COR-L47 (cell line): ENCODE measurements around the gene TCIRG1.

Source experiments
- DNase-seq: peaks from one replicate; lab custom pipeline; 2025; lab: John Stamatoyannopoulos, UW

Gene TCIRG1

DNA sequence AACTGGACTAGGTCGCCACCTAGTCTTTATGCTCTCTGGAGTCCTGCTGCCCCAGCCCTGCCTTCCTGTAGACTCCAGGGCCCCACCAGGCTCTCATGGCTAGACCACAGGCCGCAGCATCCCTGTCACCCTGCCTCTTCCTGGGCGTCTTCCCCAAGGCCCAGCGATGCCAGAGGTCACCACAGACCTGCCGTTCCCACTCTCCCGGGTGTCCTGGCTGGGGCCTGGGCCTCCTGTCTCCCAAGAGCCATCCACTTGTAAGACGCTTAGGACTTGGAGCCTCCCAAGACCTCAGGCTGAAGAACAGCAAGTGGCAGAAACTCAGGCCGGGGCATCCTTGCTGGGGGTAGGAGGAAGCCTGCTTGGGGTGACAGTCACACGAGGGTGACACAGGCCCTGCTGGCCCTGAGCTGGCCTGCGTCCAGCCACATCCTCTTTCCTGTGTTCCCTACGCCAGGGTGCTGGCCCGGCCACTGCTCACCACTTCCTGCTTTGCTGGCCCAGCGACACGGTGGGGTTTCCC, 2.0 kb upstream of the TCIRG1 start:
- no peak for DNase-seq

DNA sequence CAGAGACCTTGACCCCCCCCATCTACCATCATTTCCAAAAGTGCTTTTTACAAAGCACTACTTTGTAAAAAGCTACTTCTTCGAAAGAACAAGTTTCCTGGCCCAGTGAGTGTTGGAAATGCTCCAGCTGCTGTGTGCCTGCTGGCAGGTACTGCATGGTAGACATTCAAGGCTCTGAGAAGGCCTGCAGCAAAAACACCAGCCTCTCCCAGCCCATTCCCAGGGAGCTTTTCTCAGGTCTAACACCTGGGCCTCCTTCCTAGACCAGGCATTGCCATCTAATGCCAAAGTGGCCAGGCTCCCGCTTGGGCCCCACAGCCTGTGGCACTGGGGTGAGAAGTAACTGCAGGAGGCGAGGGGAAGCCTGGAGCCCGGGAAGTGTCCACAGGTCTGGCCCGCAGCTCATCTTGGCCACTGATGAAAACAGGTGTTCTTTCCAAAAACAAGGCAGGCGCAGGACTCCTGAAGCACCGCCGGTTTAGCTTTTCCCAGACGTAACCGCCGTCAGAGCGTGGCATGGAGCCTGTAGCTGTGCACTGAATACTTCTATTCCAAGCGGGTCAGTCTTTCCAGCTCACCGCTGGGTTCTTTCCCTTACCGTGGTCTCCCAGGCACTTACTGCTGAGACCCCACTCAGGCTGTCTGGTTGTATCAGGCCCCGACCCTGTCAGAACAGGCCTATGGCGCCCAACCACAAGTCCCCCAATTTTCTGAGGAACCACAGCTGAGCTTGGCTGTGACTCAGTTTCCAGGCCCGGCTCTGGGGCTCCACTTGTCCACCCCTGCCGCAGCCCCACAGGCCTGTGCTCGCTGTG, 1.2 kb upstream of the TCIRG1 start:
- DNase-seq, result no peak

DNA sequence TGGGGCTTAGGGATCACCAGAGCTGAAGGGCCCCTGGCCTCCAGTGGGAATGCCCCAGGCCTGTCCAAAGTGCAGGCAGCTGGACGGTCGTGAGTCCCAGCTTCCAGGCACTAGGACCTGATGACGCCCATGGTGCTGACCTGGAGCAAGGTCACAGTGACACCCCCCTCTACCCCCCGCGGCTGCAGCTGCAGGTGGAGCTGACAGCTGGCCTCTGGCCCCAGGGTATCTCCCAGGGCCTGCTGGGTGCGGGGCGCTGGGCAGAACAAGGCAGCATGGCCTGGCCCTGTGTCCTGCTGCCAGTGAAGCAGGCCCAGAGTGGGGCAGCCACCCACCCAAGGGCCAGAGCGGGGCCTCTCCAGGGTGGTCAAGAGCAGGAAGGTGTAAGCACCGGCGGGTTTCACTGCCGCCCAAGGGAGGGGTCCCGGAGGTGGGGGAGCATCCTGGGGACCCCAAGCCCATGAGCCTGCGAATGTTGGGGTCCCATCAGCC, 553 bp upstream of the TCIRG1 start:
- no peak for DNase-seq

DNA sequence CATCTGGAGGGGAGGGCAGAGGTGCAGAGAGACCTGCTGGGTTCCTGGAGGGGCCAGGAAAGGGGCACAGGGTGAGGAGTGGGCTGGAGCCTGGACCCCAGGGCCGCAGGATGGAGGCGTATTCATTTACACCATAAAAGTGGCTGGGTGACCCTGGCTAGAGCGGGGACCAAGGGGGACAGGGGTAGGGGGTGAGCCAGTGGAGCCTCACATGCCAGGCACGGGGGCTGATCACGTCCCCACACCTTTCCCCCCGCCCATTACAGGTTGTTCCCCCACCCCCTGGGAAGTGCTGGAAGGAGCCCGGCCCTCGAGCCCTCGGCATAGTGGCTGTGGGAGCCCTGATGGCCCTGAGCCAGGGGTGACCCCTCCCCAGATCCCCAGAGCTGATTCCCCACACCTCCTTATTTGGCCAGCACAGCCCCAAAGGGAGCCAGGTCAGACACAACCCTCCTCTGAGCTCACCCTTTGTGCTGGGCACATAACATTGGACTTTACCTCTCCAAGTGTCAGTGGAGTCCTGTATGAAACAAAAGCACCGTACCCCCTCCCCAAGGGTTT, 781 bp downstream of the TCIRG1 start:
- no peak for DNase-seq

DNA sequence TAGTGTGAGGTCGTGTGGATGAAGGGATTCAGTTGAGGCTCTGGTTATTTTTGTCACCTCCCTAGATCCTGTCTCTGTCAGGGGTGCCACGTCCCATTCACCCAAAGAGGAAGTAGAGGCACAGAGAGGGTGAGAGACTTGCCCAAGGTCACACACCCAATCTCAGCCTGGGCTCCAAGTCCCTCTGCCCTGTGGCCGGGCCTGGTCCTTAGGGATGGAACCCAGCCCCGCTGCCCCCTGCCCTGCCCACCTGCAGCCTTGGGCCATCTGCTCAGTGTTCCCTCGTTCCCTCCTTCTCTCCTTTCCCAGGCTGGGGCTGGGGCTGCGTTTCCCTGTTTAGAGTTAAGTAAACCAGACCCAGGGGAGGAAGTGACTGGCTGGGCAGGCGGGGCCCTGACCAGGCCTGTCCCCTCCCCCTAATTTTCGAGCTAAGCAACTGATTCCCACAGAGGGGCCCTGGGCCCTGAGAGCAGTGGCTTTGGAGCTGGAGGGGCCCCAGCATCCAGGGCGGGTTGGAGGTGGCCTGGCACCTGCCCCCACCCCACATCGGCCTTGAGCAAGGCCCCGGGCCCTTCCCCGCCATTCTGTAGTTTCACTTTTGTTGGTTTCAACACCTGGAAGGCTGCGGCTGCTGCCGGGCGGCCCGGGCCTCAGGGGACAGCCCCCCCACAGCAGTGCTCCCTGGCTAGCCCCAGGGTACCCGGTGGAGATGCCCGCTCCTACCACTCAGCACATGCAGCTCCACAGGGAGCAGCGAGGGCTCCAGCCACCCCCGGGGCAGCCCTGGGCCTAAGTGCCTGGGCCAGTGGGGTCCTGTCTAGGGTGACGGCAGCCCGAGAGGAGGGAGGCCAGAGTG, 1.5 kb downstream of the TCIRG1 start:
- DNase-seq, result no peak

DNA sequence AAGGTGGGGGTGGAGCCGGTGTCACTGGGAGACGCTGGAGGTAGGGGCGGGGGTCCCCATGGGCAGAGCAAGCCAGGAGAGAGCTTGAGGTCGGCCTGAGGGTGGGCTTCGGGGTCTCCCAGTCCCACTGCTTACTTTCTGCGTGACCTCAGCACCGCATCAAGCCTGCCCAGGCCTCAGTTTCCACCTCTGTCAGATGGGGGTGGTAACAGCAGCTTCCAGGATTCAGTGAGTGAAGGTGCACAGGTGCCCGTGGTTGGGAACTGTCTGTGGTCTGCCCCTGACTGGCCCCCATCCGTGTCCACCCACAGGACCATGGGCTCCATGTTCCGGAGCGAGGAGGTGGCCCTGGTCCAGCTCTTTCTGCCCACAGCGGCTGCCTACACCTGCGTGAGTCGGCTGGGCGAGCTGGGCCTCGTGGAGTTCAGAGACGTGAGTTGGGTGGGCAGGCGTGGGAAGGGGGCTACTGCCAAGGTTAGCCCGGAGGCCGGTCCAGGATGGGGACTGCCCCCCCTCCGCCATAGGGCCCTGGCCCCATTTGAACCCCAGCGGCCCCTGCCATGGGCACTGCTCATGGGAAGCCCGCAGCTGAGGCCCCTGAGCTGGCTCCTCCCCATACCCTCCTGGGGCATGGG, 2.2 kb downstream of the TCIRG1 start:
- DNase-seq, result no peak

DNA sequence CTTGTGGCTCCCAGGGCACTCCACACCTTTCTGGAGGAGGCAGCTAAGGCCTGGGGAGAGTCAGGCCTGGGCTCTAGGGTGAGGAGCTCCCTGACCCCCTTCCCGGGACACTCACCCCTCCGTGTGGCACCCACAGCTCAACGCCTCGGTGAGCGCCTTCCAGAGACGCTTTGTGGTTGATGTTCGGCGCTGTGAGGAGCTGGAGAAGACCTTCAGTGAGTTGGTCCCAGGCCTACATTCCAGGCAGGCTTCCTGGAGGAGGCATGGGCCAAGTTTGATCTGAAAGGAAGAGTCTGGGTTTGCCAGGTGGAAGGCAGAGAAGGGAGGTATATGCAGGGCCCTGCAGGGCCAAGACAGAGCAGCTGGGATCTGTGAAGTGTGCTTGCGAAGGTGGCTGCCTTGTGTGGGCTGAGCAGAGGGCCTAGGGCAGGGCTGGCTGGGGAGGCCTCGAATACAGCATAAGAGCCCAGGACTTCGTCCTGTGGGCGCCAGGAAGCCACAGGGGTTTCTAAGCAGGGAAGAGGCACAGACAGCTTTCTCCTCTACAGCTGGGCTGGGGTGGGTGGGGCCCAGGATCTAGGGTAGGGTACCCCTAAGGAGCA, 2.9 kb downstream of the TCIRG1 start:
- DNase-seq, result no peak

DNA sequence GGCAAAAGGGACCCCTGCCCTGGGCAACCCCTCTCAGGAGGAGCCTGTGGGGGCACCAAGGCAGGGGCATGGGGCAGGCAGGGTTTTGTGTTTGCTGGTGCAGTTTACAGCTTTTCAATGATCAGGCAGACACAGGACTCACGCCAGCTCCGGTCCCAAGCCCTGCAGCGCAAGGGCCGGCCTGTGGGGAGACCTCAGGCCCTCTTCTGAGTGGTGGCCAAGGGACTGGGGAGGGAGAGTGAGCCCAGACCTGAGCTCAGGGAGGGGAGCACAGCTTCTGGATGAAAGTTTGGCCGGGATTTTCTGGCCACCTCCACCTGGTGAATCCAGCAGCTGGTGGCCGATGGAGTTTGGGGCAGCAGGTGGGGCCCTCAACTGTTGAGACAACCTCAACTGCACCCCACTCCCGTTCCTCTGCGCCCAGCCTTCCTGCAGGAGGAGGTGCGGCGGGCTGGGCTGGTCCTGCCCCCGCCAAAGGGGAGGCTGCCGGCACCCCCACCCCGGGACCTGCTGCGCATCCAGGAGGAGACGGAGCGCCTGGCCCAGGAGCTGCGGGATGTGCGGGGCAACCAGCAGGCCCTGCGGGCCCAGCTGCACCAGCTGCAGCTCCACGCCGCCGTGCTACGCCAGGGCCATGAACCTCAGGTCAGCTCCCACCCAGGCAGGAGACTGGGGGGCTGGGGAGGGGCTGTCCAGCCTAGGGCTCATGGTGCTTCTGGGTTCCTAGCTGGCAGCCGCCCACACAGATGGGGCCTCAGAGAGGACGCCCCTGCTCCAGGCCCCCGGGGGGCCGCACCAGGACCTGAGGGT, 3.6 kb downstream of the TCIRG1 start:
- no peak for DNase-seq

DNA sequence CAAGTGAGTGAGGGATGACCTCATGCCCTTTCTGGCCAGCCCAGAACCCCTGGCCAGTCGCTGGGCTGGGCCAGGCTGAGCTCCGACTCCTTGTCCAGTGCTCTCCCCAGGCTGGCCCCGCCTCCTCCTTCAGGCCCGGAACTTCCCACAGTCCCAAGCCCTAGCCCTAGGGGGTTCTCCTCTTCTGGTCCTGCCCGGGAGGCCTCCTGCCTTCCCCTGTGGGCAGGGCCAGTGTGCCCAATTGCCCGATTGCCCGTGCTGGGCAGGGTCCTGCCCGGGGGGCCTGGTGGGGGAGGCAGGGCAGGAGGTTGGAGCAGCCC, 4.2 kb downstream of the TCIRG1 start:
- no peak for DNase-seq

DNA sequence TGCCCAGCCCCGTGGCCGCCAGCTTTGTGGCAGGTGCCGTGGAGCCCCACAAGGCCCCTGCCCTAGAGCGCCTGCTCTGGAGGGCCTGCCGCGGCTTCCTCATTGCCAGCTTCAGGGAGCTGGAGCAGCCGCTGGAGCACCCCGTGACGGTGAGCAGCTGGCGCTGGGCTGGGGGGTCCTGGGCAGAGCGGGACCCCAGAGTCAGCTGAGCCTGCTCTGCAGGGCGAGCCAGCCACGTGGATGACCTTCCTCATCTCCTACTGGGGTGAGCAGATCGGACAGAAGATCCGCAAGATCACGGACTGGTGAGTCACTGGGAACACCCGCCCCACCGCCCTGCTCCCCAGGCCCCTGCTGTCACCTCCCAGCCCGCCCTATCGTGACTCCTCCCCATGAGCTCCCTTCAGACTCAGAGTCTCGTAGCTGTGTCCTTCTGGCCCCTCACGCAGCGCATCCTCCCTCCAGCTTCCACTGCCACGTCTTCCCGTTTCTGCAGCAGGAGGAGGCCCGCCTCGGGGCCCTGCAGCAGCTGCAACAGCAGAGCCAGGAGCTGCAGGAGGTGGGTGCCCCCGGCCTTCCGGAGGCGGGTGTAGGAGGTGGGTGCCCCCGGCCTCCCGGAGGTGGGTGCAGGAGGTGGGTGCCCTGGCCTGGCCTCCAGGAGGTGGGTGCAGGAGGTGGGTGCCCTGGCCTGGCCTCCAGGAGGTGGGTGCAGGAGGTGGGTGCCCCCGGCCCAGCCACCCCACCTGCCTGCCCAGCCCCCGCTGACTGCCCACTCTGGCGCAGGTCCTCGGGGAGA, 4.7 kb downstream of the TCIRG1 start:
- DNase-seq, result no peak

DNA sequence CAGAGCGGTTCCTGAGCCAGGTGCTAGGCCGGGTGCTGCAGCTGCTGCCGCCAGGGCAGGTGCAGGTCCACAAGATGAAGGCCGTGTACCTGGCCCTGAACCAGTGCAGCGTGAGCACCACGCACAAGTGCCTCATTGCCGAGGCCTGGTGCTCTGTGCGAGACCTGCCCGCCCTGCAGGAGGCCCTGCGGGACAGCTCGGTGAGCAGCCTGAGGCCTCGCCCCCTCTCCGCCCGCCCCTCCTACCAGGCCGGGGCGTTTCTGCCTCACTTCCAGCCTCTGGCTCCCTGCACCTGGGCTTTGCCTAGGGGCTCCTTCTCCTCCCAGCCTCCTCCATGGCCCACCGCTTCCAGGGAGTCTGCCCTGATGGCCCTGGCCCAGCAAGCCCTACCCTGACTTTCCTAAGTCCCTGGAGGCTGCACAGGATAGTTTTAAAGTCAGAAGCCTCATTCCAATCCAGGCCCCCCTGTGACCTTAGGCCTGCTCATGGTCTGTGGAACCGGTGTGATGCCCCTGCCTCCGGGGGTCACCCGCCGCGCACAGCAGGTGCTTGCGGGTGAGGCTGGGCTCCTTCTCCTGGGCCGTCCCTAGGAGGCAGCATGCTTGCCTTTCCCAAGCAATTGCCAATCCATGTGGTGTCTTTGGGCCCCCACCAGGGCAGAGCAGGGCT, 5.5 kb downstream of the TCIRG1 start:
- no peak for DNase-seq

DNA sequence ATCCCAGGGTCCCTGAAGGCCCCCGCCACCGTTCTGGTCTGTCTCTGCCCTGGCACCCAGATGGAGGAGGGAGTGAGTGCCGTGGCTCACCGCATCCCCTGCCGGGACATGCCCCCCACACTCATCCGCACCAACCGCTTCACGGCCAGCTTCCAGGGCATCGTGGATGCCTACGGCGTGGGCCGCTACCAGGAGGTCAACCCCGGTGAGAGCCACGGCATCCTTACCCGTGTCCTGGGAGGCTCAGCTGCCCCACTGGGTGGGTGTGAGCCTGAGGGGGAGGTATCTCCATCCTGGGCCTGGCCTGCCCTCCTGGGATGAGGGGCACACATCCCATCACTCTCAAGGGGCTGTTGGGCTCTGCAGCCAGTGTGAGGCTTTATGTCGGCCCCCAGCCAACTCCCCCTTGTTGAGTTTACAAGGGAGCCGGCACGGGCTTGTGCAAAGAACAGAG, 6.1 kb downstream of the TCIRG1 start:
- no peak for DNase-seq

DNA sequence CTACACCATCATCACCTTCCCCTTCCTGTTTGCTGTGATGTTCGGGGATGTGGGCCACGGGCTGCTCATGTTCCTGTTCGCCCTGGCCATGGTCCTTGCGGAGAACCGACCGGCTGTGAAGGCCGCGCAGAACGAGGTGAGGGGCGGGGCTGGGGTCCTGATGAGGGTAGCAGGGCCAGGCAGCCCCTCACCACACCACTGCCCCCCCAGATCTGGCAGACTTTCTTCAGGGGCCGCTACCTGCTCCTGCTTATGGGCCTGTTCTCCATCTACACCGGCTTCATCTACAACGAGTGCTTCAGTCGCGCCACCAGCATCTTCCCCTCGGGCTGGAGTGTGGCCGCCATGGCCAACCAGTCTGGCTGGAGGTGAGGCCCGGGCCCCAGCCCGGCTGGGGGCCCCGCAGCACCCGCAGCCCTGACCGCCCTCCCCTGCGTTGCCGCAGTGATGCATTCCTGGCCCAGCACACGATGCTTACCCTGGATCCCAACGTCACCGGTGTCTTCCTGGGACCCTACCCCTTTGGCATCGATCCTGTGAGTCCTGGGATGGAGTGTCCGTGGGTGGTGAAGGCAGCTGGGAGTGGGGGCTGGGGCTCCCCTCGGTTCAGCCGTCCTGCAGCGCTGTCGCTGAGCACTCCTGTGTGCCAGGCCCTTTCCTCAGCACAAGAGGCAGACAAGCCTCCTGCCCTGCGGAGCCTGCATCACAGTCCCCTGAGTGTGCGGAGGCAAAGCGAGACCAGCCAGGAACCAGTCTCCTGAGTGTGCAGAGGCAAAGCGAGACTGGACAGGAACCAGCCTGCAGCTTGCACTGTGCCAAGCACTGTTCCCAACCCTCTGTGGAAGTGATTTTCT, 8.8 kb downstream of the TCIRG1 start:
- DNase-seq, result no peak

DNA sequence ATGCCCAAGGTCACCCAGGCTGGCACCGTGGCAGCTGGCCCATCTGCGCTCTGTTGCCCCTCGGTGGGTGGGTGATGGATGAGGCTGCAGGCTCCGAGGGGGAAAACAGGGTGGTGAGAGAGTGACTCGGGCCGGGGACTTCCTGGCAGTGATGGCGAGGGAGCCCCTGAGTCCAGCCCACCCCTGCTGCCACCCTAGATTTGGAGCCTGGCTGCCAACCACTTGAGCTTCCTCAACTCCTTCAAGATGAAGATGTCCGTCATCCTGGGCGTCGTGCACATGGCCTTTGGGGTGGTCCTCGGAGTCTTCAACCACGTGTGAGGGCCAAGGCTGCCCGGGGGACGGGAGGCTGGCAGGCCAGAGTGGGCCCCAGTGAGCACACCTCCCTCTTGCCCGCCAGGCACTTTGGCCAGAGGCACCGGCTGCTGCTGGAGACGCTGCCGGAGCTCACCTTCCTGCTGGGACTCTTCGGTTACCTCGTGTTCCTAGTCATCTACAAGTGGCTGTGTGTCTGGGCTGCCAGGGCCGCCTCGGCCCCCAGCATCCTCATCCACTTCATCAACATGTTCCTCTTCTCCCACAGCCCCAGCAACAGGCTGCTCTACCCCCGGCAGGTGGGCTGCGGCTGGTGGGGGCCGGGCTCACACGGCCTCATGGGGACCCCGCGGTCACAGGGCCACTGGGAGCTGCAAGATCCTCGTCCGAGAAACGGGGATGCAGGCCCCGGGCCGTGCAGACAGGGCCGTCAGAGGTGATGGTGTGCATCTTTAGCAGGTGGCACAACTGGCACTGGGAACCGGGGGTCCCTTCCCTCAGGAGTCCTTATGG, 10.1 kb downstream of the TCIRG1 start:
- no peak for DNase-seq

DNA sequence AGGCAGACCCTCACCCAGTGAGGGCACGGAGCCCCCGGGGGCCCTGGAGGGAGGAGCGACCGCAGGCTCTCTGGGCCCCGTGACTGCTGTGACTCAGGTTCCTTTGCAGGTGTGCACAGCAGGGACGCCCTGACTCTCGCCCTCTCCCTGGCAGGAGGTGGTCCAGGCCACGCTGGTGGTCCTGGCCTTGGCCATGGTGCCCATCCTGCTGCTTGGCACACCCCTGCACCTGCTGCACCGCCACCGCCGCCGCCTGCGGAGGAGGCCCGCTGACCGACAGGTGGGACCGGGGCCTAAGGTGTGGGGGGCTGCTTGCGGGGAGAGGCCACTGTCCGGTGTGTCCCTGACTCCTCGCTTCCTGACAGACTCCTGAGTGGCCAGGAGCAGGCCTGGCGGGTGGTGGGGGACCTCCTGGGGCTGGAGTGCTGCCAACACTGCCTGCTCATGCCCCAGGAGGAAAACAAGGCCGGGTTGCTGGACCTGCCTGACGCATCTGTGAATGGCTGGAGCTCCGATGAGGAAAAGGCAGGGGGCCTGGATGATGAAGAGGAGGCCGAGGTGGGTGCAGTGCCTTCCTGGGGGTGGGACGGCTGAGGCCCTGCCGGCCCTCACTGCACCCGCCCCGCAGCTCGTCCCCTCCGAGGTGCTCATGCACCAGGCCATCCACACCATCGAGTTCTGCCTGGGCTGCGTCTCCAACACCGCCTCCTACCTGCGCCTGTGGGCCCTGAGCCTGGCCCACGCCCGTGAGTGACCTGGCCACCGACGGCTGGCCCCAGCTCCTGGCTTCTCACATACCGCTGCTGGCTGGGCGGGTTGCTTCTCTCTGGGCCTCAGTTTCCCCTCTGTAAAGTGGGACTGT, 10.9 kb downstream of the TCIRG1 start:
- peak; percentile 12 for DNase-seq

DNA sequence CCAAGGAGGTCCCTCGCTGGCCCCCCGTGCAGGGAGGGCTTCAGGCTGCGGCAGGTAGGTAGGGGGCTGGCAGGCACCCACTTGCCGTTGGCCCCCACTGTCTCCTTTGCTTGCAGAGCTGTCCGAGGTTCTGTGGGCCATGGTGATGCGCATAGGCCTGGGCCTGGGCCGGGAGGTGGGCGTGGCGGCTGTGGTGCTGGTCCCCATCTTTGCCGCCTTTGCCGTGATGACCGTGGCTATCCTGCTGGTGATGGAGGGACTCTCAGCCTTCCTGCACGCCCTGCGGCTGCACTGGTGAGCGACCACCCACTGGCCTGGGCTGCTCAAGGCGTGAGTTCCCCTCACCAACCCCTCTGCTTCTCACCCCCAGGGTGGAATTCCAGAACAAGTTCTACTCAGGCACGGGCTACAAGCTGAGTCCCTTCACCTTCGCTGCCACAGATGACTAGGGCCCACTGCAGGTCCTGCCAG, 11.6 kb downstream of the TCIRG1 start:
- no peak for DNase-seq
